Stimulated activated effector memory CD8-positive, alpha-beta T cell treated with anti-CD3 and anti-CD28 coated beads, Interleukin-12 subunit alpha, Interleukin-12 subunit beta, amount 100 ng/mL, for 72 hours (primary cell): ENCODE data around the gene NTN3.

Experiments
- ATAC-seq: fragments of 150-1000 bp; cut with Tn5 transposase; 2 replicates; pipeline ENCODE4 v1.10.0; 2021
- DNase-seq, 2 donors: peaks; one replicate each; pipeline ENCODE4 v3.0.0; 2021 to 2022; ENCODE audit warnings: low spot score in 2 of 2
- H3K27ac Mint-ChIP-seq: one replicate; pipeline ENCODE4 v1.8.0; 2022; ENCODE audit warnings: mild to moderate bottlenecking, mixed read lengths
- H3K36me3 Mint-ChIP-seq: one replicate; pipeline ENCODE4 v1.8.0; 2022; ENCODE audit warnings: mild to moderate bottlenecking, mixed read lengths
- H3K4me1 Mint-ChIP-seq: one replicate; pipeline ENCODE4 v1.8.0; 2022; ENCODE audit warnings: mixed read lengths
- H3K4me3 Mint-ChIP-seq: one replicate; pipeline ENCODE4 v1.8.0; 2022; ENCODE audit warnings: mild to moderate bottlenecking, mixed read lengths
- H3K9me3 Mint-ChIP-seq: one replicate; pipeline ENCODE4 v1.8.0; 2022; ENCODE audit warnings: mixed read lengths

NTN3 gene

GRCh38 chr16:2515180-2515851 is 44.2 kb downstream of the NTN3 start:
- Mint-ChIP-seq H3K9me3 (no peaks in the 10 kb centered on the region), H3K4me1 (peaks cover 74% of the 10 kb centered on the region), H3K27ac (peak overlapping the region; percentile 95), H3K4me3 (peak overlapping the region; percentile 85), H3K36me3 (peaks cover 71% of the 10 kb centered on the region)
- no peak for ATAC-seq
- DNase-seq, result no peak

- Mint-ChIP-seq H3K36me3 (peaks cover 84% of the 10 kb centered on the region), H3K27ac (peak overlapping the region; percentile 95), H3K9me3 (no peaks in the 10 kb centered on the region), H3K4me3 (peak overlapping the region; percentile 85), H3K4me1 (peaks cover 80% of the 10 kb centered on the region)
- ATAC-seq (no peak), DNase-seq (no peak)
These were observed 45.5 kb downstream of the NTN3 start for GRCh38 chr16:2516391-2517240.

- H3K4me1 Mint-ChIP-seq, result peaks cover 67% of the 10 kb centered on the region
- peak overlapping the region; percentile 95 for H3K27ac Mint-ChIP-seq
- ATAC-seq (no peak), DNase-seq (no peak)
- peaks cover 84% of the 10 kb centered on the region for H3K36me3 Mint-ChIP-seq
- no peaks in the 10 kb centered on the region for H3K9me3 Mint-ChIP-seq
- no peak overlapping the region for H3K4me3 Mint-ChIP-seq
These were observed 47.0 kb downstream of the NTN3 start for GRCh38 chr16:2517954-2518605.

GRCh38 chr16:2518823-2519710 is 48.0 kb downstream of the NTN3 start:
- peak overlapping the region; percentile 79 for H3K4me3 Mint-ChIP-seq
- peak overlapping the region; percentile 95 for H3K27ac Mint-ChIP-seq
- peaks cover 70% of the 10 kb centered on the region for H3K4me1 Mint-ChIP-seq
- ATAC-seq (no peak), DNase-seq (no peak)
- H3K9me3 Mint-ChIP-seq, result no peaks in the 10 kb centered on the region
- H3K36me3 Mint-ChIP-seq, result peaks cover 91% of the 10 kb centered on the region

- DNase-seq (no peak), ATAC-seq (no peak)
- peak overlapping the region; percentile 95 for H3K27ac Mint-ChIP-seq
- H3K36me3 Mint-ChIP-seq, result peaks cover 94% of the 10 kb centered on the region
- peaks cover 75% of the 10 kb centered on the region for H3K4me1 Mint-ChIP-seq
- H3K9me3 Mint-ChIP-seq, result no peaks in the 10 kb centered on the region
- H3K4me3 Mint-ChIP-seq, result peak overlapping the region; percentile 79
These were observed 48.6 kb downstream of the NTN3 start for GRCh38 chr16:2519711-2520080.

DNA sequence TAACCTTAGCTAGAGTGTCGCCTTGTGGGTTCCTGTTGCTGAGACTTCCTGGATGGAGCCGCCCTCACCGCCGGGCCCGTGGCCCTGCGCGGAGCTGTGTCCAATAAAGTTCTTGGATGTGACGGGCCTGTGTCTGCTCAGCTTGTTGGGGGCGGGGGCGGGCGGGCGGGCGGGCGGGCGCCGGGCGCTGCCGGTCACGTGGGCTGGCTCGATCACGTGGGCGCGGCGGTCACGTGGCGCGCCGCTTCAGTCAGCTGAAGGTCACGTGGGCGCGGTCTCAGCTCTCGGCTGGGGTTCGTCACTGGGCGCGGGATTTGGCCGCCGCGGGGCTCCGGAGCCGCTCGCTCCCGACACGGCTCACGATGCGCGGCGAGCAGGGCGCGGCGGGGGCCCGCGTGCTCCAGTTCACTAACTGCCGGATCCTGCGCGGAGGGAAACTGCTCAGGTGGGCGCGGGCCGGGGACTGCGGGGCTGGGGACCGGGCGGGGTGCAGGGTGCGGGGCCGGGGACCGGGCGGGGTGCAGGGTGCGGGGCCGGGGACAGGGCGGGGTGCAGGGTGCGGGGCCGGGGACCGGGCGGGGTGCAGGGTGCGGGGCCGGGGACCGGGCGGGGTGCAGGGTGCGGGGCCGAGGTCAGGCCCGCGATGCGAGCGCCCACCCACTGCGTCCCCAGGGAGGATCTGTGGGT is 49.1 kb downstream of the NTN3 start, which contains the start of gene AMDHD2:
AMDHD2 (plus strand) TSS at position 275 of the 687 bp plus-strand sequence; CDS start at position 363, 88 bp downstream.
- Mint-ChIP-seq H3K27ac (peak within 1 kb of the TSS; percentile 95), H3K4me1 (peaks cover 69% of the 10 kb centered on the region), H3K9me3 (no peaks in the 10 kb centered on the region), H3K36me3 (peaks cover 94% of the 10 kb centered on the region), H3K4me3 (peak within 1 kb of the TSS; percentile 79)
- DNase-seq, result peak; percentile 78 to 90
- ATAC-seq, result peak; percentile 81

GRCh38 chr16:2520784-2521531 is 49.9 kb downstream of the NTN3 start:
- Mint-ChIP-seq H3K9me3 (no peaks in the 10 kb centered on the region), H3K36me3 (peaks cover 92% of the 10 kb centered on the region), H3K27ac (peak overlapping the region; percentile 95), H3K4me3 (peak overlapping the region; percentile 79), H3K4me1 (peaks cover 62% of the 10 kb centered on the region)
- DNase-seq, result no peak
- ATAC-seq, result peak; percentile 66
